ENCODE data around the gene CHPF2. TPM values are rescaled to one million over a fixed set of nuclear protein-coding genes. Genes with fewer than 3 reads are reported as not detected.

The CHPF2 gene
- total RNA-seq, 1 experiment from 2014 or later = 44.0 TPM

Other genes starting within 250 kb of the CHPF2 start
- 0.03 TPM in 1 of 2 replicates, not detected in the other for gene NOS3, start 241.5 kb upstream of the CHPF2 start, total RNA-seq (2014; rRNA removed; shearing (Covaris generic))
- 0.13 and 0.27 TPM in 2 replicates for gene ATG9B, start 208.0 kb upstream of the CHPF2 start, total RNA-seq (2014; rRNA removed; shearing (Covaris generic))
- 47.9 and 55.7 TPM in 2 replicates for gene ABCB8, start 204.0 kb upstream of the CHPF2 start, total RNA-seq (2014; rRNA removed; shearing (Covaris generic))
- 0.42 and 0.93 TPM in 2 replicates for gene ASIC3, start 184.0 kb upstream of the CHPF2 start, total RNA-seq (2014; rRNA removed; shearing (Covaris generic))
- gene CDK5, start 174.6 kb upstream of the CHPF2 start, total RNA-seq (2014; rRNA removed; shearing (Covaris generic)) = 80.8 TPM in 2 replicates
- 286 and 311 TPM in 2 replicates for gene SLC4A2, start 172.9 kb upstream of the CHPF2 start, total RNA-seq (2014; rRNA removed; shearing (Covaris generic))
- 113 and 130 TPM in 2 replicates for gene FASTK, start 151.7 kb upstream of the CHPF2 start, total RNA-seq (2014; rRNA removed; shearing (Covaris generic))
- 38.5 and 38.9 TPM in 2 replicates for gene TMUB1, start 149.0 kb upstream of the CHPF2 start, total RNA-seq (2014; rRNA removed; shearing (Covaris generic))
- 79.6 and 84.4 TPM in 2 replicates for gene AGAP3, start 146.0 kb upstream of the CHPF2 start, total RNA-seq (2014; rRNA removed; shearing (Covaris generic))
- not detected in 2 replicates for gene GBX1, start 64.8 kb upstream of the CHPF2 start, total RNA-seq (2014; rRNA removed; shearing (Covaris generic))
- not detected in 2 replicates for gene ASB10, start 45.2 kb upstream of the CHPF2 start, total RNA-seq (2014; rRNA removed; shearing (Covaris generic))
- gene H2BK1, start 22.0 kb upstream of the CHPF2 start, total RNA-seq (2014; rRNA removed; shearing (Covaris generic)) = not detected in 2 replicates
- 93.5 and 94.6 TPM in 2 replicates for gene ABCF2, start 5.3 kb upstream of the CHPF2 start, total RNA-seq (2014; rRNA removed; shearing (Covaris generic))
- 22.9 and 24.3 TPM in 2 replicates for gene SMARCD3, start 16.2 kb downstream of the CHPF2 start, total RNA-seq (2014; rRNA removed; shearing (Covaris generic))
- gene NUB1, start 109.3 kb downstream of the CHPF2 start, total RNA-seq (2014; rRNA removed; shearing (Covaris generic)) = 73.4 and 80.6 TPM in 2 replicates
- gene WDR86, start 177.6 kb downstream of the CHPF2 start, total RNA-seq (2014; rRNA removed; shearing (Covaris generic)) = not detected in 2 replicates
- gene CRYGN, start 207.7 kb downstream of the CHPF2 start, total RNA-seq (2014; rRNA removed; shearing (Covaris generic)) = not detected in 2 replicates